Stimulated activated CD4-positive, alpha-beta T cell treated with anti-CD3 and anti-CD28 coated beads, Interleukin-15, amount 100 ng/mL, for 48 hours (primary cell): ENCODE data around the gene APCDD1L.

Experiments
- DNase-seq, 2 donors: peaks; one replicate each; pipeline ENCODE4 v3.0.0-alpha.2; 2020; ENCODE audit warnings: low read depth in 2 of 2

The APCDD1L gene

GRCh38 chr20:58545565-58546415 lies 30.6 kb upstream of the APCDD1L start:
- no peak for DNase-seq

- DNase-seq = no peak
Measured at GRCh38 chr20:58544891-58545290, 29.7 kb upstream of the APCDD1L start.

- DNase-seq = no peak
Measured at GRCh38 chr20:58544286-58544685, 29.1 kb upstream of the APCDD1L start.

GRCh38 chr20:58543274-58543673 lies 28.1 kb upstream of the APCDD1L start:
- DNase-seq = no peak

GRCh38 chr20:58542411-58543095 lies 27.4 kb upstream of the APCDD1L start:
- peak in 1 of 2 donors; percentile 6 for DNase-seq

GRCh38 chr20:58542034-58542410 lies 26.8 kb upstream of the APCDD1L start:
- peak; percentile 22 to 42 for DNase-seq

GRCh38 chr20:58538752-58539151 lies 23.6 kb upstream of the APCDD1L start:
- DNase-seq = no peak

GRCh38 chr20:58537831-58538230 lies 22.6 kb upstream of the APCDD1L start:
- DNase-seq = no peak

- DNase-seq = no peak
Measured at GRCh38 chr20:58536289-58536688, 21.1 kb upstream of the APCDD1L start.

GRCh38 chr20:58531657-58532056 lies 16.5 kb upstream of the APCDD1L start:
- DNase-seq = no peak

GRCh38 chr20:58531063-58531462 lies 15.9 kb upstream of the APCDD1L start:
- no peak for DNase-seq

GRCh38 chr20:58528412-58528811 lies 13.2 kb upstream of the APCDD1L start:
- DNase-seq = no peak

GRCh38 chr20:58526411-58526810 lies 11.2 kb upstream of the APCDD1L start:
- no peak for DNase-seq

GRCh38 chr20:58524814-58525213 lies 9.6 kb upstream of the APCDD1L start:
- no peak for DNase-seq

GRCh38 chr20:58523971-58524315 lies 8.7 kb upstream of the APCDD1L start:
- DNase-seq = no peak

- DNase-seq = no peak
Measured at GRCh38 chr20:58523072-58523970, 8.1 kb upstream of the APCDD1L start.

- DNase-seq = no peak
Measured at GRCh38 chr20:58522666-58523065, 7.5 kb upstream of the APCDD1L start.

- DNase-seq = no peak
Measured at GRCh38 chr20:58521763-58522162, 6.6 kb upstream of the APCDD1L start.

GRCh38 chr20:58519940-58520712 lies 4.9 kb upstream of the APCDD1L start:
- DNase-seq = no peak

- DNase-seq = no peak
Measured at GRCh38 chr20:58518896-58519593, 3.8 kb upstream of the APCDD1L start.

- DNase-seq = no peak
Measured at GRCh38 chr20:58518387-58518786, 3.2 kb upstream of the APCDD1L start.
